ENCODE results near the gene PABPC1L.

The PABPC1L gene

DNA sequence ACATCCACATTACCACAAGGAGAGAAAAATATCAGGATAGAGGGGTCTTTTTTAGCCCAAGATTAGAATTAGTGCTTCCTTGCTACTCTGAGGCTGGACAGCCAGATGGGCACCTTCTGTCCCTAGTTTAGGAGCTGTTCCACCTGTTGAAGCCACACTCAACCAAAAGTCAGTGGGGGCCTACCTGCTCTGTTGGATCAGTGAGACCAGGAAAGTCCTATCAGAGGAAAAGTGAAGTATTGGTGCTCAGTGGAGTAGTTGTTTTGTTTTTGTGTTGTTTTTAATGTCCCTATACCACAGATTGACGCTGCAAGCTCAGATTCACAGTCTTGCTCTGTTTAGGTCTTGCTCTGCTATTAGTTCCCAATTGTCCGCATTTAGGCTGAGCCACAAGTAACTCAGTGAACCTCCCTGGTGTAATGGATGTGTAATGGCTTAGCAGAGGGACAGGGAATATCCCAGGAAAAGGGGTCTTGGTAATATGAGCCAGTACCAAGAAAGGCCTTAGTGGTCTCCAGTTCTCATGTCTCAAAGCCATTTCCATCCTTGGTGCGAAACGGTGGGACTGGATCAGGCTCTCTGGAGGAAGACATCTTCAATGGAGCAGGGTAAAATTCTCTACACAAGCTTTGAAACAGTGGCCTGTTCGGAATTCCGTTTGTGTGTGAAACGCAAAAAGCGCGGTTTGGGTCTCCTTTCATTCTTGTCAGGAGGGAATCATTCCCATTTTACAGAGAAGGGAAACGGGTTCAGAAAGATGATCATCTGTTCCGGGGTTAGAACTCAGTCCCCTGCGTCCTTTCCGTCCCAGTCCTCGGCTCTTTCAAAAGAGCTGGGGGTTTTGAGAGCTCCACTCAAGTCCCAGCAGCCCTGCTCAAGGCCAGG, 631 bp upstream of the PABPC1L start:
- H3K4me3 Mint-ChIP-seq, result peak overlapping the region; percentile 75 to 89 (median 85)
- H3K9me3 Mint-ChIP-seq, result no peaks in the 10 kb centered on the region
- H3K4me1 Mint-ChIP-seq, result peaks cover 4% of the 10 kb centered on the region
- no peaks in the 10 kb centered on the region for H3K27me3 Mint-ChIP-seq (ENCODE audit: low read depth)
- peak overlapping the region in 1 of 3 experiments; percentile 14 for H3K27ac Mint-ChIP-seq
- peaks cover 45% of the 10 kb centered on the region for H3K36me3 Mint-ChIP-seq (ENCODE audit: low read depth)
- TF ChIP-seq CTCF (IDR thresholded peaks at IDR 0.05; ENCODE audit: unreplicated experiment in 3 of 3), result no peak

- H3K36me3 Mint-ChIP-seq (ENCODE audit: low read depth), result peaks cover 34% of the 10 kb centered on the region
- no peaks in the 10 kb centered on the region for H3K9me3 Mint-ChIP-seq
- peak overlapping the region; percentile 85 to 89 (median 86) for H3K4me3 Mint-ChIP-seq
- H3K27ac Mint-ChIP-seq, result no peak overlapping the region
- no peaks in the 10 kb centered on the region for H3K27me3 Mint-ChIP-seq (ENCODE audit: low read depth)
- peaks cover 4% of the 10 kb centered on the region for H3K4me1 Mint-ChIP-seq
- no peak for TF ChIP-seq CTCF (IDR thresholded peaks at IDR 0.05; ENCODE audit: unreplicated experiment in 3 of 3)
Measured at GRCh38 chr20:44910690-44911262, 916 bp downstream of the PABPC1L start.

GRCh38 chr20:44911264-44911921, 1.5 kb downstream of the PABPC1L start:
- Mint-ChIP-seq H3K4me1 (peaks cover 4% of the 10 kb centered on the region), H3K36me3 (ENCODE audit: low read depth) (peaks cover 28% of the 10 kb centered on the region), H3K9me3 (no peaks in the 10 kb centered on the region), H3K27ac (peak overlapping the region in 1 of 3 experiments; percentile 37), H3K27me3 (ENCODE audit: low read depth) (no peaks in the 10 kb centered on the region), H3K4me3 (peak overlapping the region; percentile 73 to 82 (median 76))
- peak; percentile 32 to 57 (median 32) for TF ChIP-seq CTCF (IDR thresholded peaks at IDR 0.05; ENCODE audit: unreplicated experiment in 3 of 3)

- H3K27me3 Mint-ChIP-seq (ENCODE audit: low read depth), result no peaks in the 10 kb centered on the region
- H3K4me1 Mint-ChIP-seq, result peaks cover 4% of the 10 kb centered on the region
- H3K36me3 Mint-ChIP-seq (ENCODE audit: low read depth), result peaks cover 20% of the 10 kb centered on the region
- no peak overlapping the region for H3K27ac Mint-ChIP-seq
- TF ChIP-seq CTCF (IDR thresholded peaks at IDR 0.05; ENCODE audit: unreplicated experiment in 3 of 3), result no peak
- H3K9me3 Mint-ChIP-seq, result no peaks in the 10 kb centered on the region
- peak overlapping the region; percentile 73 to 82 (median 76) for H3K4me3 Mint-ChIP-seq
Measured at GRCh38 chr20:44912189-44912588, 2.3 kb downstream of the PABPC1L start.

- Mint-ChIP-seq H3K9me3 (no peaks in the 10 kb centered on the region), H3K36me3 (ENCODE audit: low read depth) (peaks cover 8% of the 10 kb centered on the region), H3K27ac (no peak overlapping the region), H3K4me1 (no peaks in the 10 kb centered on the region), H3K4me3 (no peak overlapping the region), H3K27me3 (ENCODE audit: low read depth) (no peaks in the 10 kb centered on the region)
- no peak for TF ChIP-seq CTCF (IDR thresholded peaks at IDR 0.05; ENCODE audit: unreplicated experiment in 3 of 3)
Measured at GRCh38 chr20:44914924-44915323, 5.1 kb downstream of the PABPC1L start.
